ENCODE measurements around the gene AKR7A2. TPM values are rescaled to one million over a fixed set of nuclear protein-coding genes. Genes with fewer than 3 reads are reported as not detected.

The AKR7A2 gene
- polyA plus RNA-seq, 1 donor (not counting 4 experiments of a cell fraction or from before 2014, with no cell fraction given), result 21.4 TPM

GRCh38 chr1:19337289-19337688 lies 25.3 kb upstream of the AKR7A2 start:
- Histone ChIP-seq H3K79me2 (ENCODE audit: control insufficient read depth, insufficient read depth, low read length) (no peaks in the 10 kb centered on the region), H3K4me1 (ENCODE audit: control insufficient read depth, extremely low read depth, insufficient read depth, low read length) (peaks cover 2% of the 10 kb centered on the region), H2AFZ (ENCODE audit: control insufficient read depth, low read length) (no peak overlapping the region), H3K9me1 (ENCODE audit: control insufficient read depth, extremely low read depth, insufficient read depth, low read length) (no peaks in the 10 kb centered on the region), H3K27ac (ENCODE audit: control insufficient read depth, insufficient read depth, low read length) (no peak overlapping the region), H3K9ac (ENCODE audit: control insufficient read depth, extremely low read depth, insufficient read depth, low read length) (no peak overlapping the region), H4K20me1 (ENCODE audit: control insufficient read depth, extremely low read depth, insufficient read depth, low read length) (peaks cover 4% of the 10 kb centered on the region), H3K4me3 (ENCODE audit: control insufficient read depth in 2 of 3, extremely low read depth in 1 of 3, insufficient read depth in 2 of 3, low read depth in 1 of 3, low read length in 3 of 3) (no peak overlapping the region), H3K36me3 (ENCODE audit: control insufficient read depth in 2 of 2, extremely low read depth in 1 of 2, insufficient read depth in 2 of 2, low read length in 2 of 2) (peaks cover 13 to 14% of the 10 kb centered on the region in 2 experiments), H3K4me2 (ENCODE audit: control insufficient read depth, extremely low read depth, insufficient read depth, low read depth, low read length) (no peak overlapping the region), H3K9me3 (ENCODE audit: control insufficient read depth, low read depth, low read length) (no peaks in the 10 kb centered on the region), H3K27me3 (ENCODE audit: control insufficient read depth, extremely low read depth, insufficient read depth, low read length) (no peaks in the 10 kb centered on the region)
- dilution Hi-C loops (cut with MboI; ENCODE audit: extremely low pct_ligation_motif_present, low sequenced_read_pairs), result no loop called here
- FAIRE-seq, result no peak
- TF ChIP-seq EZH2 (IDR thresholded peaks at IDR 0.05; ENCODE audit: low read length) (no peak), CTCF (optimal IDR thresholded peaks at IDR 0.05 in 1 of 3, IDR thresholded peaks at IDR 0.05 in 1 of 3, conservative IDR thresholded peaks at IDR 0.05 in 1 of 3; ENCODE audit: extremely low read depth in 1 of 3, insufficient read depth in 2 of 3, low read length in 3 of 3) (no peak)
- no peak for DNase-seq (ENCODE audit: low read depth, low spot score)

GRCh38 chr1:19336543-19336942 lies 24.6 kb upstream of the AKR7A2 start:
- FAIRE-seq (no peak), DNase-seq (ENCODE audit: low read depth, low spot score) (no peak)
- no peaks in the 10 kb centered on the region for H3K9me3 ChIP-seq (ENCODE audit: control insufficient read depth, low read depth, low read length)
- H3K4me1 ChIP-seq (ENCODE audit: control insufficient read depth, extremely low read depth, insufficient read depth, low read length), result peaks cover 2% of the 10 kb centered on the region
- TF ChIP-seq EZH2 (IDR thresholded peaks at IDR 0.05; ENCODE audit: low read length) (no peak), CTCF (optimal IDR thresholded peaks at IDR 0.05 in 1 of 3, IDR thresholded peaks at IDR 0.05 in 1 of 3, conservative IDR thresholded peaks at IDR 0.05 in 1 of 3; ENCODE audit: extremely low read depth in 1 of 3, insufficient read depth in 2 of 3, low read length in 3 of 3) (no peak)
- peaks cover 4% of the 10 kb centered on the region for H4K20me1 ChIP-seq (ENCODE audit: control insufficient read depth, extremely low read depth, insufficient read depth, low read length)
- H3K9me1 ChIP-seq (ENCODE audit: control insufficient read depth, extremely low read depth, insufficient read depth, low read length), result no peaks in the 10 kb centered on the region
- no peak overlapping the region for H3K9ac ChIP-seq (ENCODE audit: control insufficient read depth, extremely low read depth, insufficient read depth, low read length)
- no peaks in the 10 kb centered on the region for H3K27me3 ChIP-seq (ENCODE audit: control insufficient read depth, extremely low read depth, insufficient read depth, low read length)
- H3K79me2 ChIP-seq (ENCODE audit: control insufficient read depth, insufficient read depth, low read length), result no peaks in the 10 kb centered on the region
- H3K36me3 ChIP-seq (ENCODE audit: control insufficient read depth in 2 of 2, extremely low read depth in 1 of 2, insufficient read depth in 2 of 2, low read length in 2 of 2), result peaks cover 12% of the 10 kb centered on the region in 2 experiments
- dilution Hi-C loops (cut with MboI; ENCODE audit: extremely low pct_ligation_motif_present, low sequenced_read_pairs), result no loop called here
- no peak overlapping the region for H3K27ac ChIP-seq (ENCODE audit: control insufficient read depth, insufficient read depth, low read length)
- H3K4me2 ChIP-seq (ENCODE audit: control insufficient read depth, extremely low read depth, insufficient read depth, low read depth, low read length), result no peak overlapping the region
- H2AFZ ChIP-seq (ENCODE audit: control insufficient read depth, low read length), result no peak overlapping the region
- H3K4me3 ChIP-seq (ENCODE audit: control insufficient read depth in 2 of 3, extremely low read depth in 1 of 3, insufficient read depth in 2 of 3, low read depth in 1 of 3, low read length in 3 of 3), result no peak overlapping the region
